Measurements from ENCODE around the gene BBIP1.

The BBIP1 gene

DNA sequence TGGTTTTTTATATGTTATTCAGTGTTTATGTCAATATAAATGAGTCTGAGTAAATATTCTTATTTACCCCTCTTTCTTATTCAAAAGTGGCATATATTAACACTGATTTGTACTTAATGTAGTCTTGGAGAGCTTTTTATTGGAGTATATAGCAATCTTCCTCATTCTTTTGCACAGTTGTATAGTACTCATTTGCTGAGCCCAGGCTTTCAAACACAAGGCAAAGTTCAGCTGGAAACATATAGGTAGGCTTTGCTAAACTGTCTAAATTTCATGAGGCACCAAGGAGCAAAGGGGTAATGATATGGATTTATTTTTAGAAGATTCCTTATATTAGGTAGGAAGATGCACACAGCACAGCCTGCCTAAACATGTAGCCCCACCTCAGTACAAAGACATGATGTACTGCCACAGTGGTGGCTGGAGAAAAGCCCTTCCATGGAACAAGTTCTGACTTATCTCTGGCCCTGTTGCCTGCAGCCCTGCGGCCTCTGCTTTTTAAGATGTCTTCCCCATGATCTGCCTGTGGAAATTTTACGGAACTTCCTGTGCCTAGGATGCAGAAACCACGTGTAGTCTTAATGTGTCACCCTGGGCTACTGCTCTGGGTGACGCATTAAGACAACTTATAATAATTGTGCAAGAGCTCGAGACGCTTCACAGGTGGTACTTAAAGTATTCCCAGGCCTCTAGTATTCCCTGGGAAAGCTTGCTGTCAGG is 56.9 kb downstream of the BBIP1 start:
- DNase-seq = no peak

GRCh38 chr10:110861476-110861875 is 57.5 kb downstream of the BBIP1 start:
- DNase-seq = no peak

DNA sequence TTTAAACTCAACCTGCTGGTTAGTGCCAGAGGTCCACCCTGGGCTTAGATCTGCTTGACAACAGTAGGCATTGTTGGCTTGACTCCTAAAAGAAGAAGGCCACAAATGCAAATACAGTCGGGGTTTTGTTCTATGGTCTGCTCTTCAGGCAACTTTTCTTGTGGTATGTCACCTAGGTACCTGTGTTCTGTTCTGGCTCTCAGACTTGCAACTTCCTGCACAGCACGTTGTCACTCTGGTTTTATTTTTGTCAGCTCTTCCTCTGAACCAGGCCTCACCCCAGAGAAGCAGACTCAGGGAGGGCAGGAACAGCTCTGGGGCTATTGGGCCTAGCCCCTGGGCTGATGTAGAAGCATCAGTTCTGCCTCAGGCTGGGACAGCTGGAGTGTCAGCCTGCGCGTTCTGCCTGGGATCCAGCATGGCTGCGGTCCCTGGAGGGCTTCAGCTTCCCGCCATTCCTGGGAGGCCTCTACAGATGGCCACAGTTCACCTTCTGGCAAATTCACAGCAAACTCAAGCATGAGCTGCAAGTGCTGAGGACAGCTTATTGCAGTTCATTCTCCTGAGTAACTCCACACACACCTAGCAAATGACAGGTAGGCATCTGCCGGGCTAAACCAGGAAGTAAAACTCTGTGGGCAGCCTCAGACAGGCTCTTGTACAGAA is 58.3 kb downstream of the BBIP1 start:
- DNase-seq = peak; percentile 26

DNA sequence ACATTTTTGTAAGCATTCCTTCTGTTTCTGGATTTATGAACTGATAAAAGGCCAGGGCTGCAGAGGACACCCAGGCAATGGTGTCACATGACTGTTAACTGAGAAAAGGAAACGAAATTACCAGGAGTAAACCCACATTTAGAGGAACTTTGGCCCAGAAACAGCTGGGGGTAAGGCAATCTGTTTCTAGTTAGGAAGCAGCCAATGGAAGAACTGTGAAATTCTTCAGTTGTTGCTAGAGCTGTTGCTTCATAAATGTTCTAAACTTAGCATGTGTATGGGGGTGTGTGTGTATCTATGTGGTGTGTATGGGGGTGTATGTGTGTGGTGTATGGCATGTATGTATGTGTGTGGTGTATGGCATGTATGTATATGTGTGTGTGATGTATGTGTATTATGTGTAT is 59.0 kb downstream of the BBIP1 start:
- no peak for DNase-seq

- no peak for DNase-seq
Observed at GRCh38 chr10:110859206-110859972, 59.6 kb downstream of the BBIP1 start.

DNA sequence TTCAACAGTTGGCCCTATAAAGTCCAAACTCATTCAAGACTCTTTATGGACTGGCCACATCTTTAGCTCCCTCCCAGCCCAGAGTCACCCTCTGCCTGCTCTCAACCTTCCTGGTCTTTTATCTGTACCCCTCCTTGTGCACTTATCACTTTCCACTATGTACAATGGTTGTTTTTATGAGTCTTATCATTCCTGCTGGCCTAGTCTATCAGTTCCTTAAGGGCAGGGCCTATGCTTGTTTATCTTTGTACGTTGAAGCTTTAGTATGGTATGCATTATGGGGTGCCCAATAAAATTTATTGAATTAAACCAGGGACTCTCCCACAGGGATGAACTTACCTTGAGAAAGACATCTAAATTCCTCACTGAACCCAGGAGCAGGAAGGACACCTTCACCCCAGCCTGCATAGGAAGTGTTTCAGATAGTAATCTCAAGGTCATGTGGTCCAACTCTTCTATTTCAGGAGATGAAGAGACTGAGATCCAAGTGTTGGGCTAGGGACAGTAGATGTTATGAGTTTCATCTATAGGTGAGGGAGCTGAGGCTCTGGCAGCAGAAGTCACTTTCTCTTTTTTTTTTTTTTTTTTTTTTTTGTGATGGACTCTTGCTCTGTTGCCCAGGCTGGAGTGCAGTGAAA is 60.6 kb downstream of the BBIP1 start:
- no peak for DNase-seq

- DNase-seq = peak; percentile 33
Observed at GRCh38 chr10:110857265-110858171, 61.5 kb downstream of the BBIP1 start.

GRCh38 chr10:110853921-110854605 is 64.9 kb downstream of the BBIP1 start:
- no peak for DNase-seq

DNA sequence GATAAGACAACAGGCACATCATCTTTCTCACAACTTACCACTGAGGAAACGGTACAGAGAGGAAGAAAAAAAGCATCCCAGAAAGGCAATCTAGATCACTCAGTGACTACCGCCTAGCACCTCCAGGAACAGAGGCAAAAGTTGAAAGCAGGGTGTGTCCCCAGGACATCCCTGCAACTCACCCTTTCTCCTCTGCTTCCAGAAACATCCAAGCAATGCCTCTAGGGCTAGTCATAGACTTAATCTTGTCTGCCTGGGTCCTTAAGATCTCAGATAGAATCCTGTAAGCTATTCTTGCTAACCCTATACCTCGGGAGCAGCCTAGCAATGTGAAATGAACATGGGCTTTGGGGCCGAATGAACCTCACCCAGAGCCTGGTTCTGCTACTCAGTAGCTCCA is 66.0 kb downstream of the BBIP1 start:
- no peak for DNase-seq

- DNase-seq = peak; percentile 59
Observed at GRCh38 chr10:110852255-110852896, 66.6 kb downstream of the BBIP1 start.

- no peak for DNase-seq
Observed at GRCh38 chr10:110851020-110851612, 67.9 kb downstream of the BBIP1 start.

- no peak for DNase-seq
Observed at GRCh38 chr10:110850099-110850498, 68.9 kb downstream of the BBIP1 start.
